HG02759 (cell line): ENCODE data around the gene COL6A5.

Source experiments
- ATAC-seq: cut with Tn5 transposase; IDR thresholded peaks from one replicate; pipeline ENCODE4 v1.9.1; 2021; ENCODE audit warnings: mild to moderate bottlenecking, moderate library complexity; ENCODE audit not compliant: unreplicated experiment

COL6A5 gene

DNA sequence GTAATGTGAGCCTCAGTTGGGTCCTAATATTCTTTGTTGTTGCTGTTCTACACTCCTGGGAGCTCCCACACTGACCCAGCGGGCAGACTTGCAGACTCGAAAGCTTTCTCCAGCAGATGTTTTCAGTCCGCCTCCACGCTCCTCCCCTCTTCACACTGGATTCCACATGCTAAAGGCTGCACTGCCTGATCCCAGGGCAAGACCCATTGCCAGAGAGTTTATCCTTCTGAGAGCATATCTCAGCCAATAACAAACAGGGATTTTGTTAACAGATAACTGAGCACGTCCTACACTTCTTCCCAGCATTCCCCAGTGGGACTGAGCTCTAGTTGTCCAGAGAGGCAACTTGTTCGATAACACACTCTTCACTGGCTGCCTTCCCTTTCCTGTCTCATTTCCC lies 163.5 kb downstream of the COL6A5 start:
- ATAC-seq: no peak

DNA sequence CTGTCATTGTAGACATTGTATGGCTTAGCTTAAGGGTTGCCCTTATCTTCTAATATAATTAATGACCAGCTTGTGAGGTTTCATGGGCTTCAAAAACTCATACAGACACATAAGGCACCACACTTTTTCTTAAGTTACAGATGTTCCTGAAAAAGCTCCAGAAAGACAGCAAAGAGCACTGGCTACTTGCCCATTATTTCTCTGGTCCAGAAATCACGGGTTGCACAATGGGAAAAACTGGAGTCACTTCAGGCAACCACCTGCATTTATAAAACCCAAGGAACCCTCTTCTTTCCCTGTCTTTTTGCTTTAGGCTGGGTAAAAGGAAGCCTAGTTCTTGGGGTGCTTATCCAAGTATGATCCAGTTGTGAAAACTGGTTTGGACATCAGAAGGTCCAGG lies 169.2 kb downstream of the COL6A5 start:
- ATAC-seq: no peak

GRCh38 chr3:130515755-130516154 lies 170.3 kb downstream of the COL6A5 start:
- no peak for ATAC-seq

DNA sequence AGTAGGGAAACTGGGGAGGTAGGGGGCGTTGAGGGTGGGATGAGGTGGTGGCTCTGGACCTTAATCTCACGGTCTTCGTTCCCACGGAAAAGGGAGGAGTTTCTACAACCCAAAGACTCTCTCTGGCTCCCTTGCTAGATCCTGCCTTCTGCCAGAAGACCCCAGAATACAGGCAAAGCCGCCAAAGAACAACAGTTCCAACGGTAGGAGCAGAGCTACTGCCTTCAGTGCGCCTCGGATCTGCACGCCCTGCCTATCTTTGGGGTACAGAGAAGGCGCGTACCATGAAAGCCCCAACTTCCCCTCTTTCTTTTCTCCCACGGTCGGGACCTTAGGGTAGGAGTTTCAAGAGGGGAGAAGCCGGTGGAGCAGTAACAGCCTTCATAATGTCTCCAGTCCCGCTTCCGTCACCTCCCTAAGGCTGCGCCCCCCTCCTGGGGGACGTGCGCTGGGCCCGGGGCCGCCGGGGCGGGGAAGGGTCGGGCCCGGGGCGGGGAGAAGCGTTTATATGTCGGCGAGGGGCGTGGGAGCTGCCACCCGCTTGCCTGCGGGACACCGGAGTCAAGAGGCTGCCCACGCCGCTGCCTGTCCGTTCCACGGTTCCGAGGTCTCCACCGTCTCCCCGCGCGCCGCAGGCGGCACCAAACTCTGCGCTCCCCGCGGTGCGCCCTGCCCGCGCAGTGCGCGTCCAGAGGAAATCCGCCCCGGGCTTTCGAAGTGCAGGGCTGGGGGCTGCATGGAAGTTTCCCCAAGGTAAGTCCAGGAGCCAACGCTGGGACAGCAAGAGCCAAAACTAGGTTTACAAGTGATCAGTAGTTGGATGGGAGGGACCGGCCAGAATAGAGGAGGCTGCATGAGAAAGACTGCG lies 171.4 kb downstream of the COL6A5 start, which contains the start of gene COL6A6:
TSS of gene COL6A6 (plus strand) at position 533 of the 868 bp plus-strand sequence. CDS start 43,188 bp downstream, outside the sequence.
- no peak for ATAC-seq

GRCh38 chr3:130517602-130518001 lies 172.1 kb downstream of the COL6A5 start:
- no peak for ATAC-seq

DNA sequence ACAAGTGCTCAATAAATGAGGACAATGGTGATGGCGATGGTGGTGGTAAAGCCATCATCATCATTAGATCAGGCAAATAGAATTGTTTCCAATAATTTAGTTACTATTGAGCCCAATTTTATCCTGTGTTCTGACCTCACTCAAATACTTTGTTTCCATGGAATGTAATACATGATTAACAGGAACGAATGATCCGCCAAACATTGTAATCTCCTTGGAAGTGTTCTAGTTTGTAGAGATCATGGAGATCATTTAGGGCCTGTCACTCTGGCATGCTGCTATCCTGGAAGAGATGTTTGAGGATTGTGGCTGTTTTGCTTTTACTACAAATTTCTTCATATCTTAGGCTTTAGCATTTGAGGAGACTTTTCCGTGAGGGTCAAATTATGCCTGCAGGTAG lies 174.3 kb downstream of the COL6A5 start:
- no peak for ATAC-seq

GRCh38 chr3:130522399-130522798 lies 176.9 kb downstream of the COL6A5 start:
- ATAC-seq: no peak

GRCh38 chr3:130527426-130527825 lies 182.0 kb downstream of the COL6A5 start:
- no peak for ATAC-seq

DNA sequence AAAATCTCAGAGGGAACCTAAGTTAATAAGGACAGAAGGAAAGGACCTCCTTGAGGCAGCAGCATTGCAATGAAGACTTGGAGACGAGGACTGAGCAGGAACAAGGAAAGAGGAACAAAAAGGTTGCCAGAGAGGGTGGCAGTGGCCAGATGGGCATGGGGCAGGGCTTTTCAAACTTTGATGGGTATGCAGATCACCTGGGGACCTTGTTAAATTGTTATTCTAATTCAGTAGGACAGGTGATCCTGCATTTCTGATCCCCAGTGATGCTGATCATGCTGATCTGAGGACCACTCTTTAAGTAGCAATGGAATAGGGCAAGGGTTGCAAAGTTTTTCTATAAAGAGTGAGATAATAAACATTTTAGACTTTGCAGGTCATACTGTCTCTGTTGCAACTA lies 182.6 kb downstream of the COL6A5 start:
- no peak for ATAC-seq

DNA sequence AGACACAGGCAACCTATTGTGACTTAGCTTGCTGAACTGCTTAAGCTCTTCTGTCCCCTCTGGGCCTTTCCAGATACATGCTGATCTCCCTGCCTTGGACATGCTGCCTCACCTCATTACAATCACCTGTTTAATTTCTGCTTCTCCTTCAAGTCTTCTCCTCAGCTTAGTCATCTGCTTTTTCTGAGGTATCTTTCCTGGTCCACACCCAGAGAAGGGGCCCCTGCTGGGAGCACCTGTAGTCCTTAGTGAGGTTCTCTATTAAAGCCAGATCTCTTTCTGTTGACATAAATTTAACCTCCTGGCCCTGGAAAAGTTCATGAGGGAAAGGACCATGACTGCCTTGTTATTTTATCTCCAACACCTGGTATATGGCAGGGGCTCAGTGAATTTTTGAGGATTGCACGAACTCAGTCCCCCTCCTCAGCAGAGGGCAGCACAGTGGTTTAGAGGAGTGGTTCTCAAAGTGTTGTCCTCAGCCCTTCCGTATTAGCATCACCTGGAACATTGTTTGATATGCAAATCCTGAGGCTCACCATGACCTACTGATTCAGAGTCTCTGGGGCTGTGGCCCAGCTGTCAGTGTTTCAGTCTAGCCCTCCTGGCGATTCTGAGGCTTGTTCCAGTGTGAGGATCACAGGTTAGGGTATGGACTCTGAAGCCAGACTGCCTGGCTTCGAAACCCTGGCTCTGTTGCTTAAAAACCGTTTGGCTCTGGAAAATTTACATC lies 184.2 kb downstream of the COL6A5 start:
- ATAC-seq: no peak

DNA sequence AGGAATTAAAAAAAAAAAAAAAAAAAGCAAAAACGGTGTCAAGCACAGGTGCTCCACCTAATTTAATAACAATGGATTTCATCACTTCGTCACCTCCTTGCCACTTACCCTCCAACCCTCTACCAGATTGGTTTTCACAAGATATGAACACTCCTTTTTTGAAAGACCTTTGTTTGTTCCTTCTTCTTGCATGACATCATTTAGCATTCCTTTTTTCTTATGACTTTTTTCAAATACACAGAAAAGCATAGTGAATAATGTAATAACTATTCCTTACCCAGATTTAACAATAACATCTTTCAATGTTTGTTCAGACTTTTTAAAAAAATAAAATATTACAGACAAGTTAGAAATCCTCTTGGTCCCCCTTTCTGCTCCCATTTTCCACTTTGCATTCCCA lies 187.8 kb downstream of the COL6A5 start:
- no peak for ATAC-seq
